22Rv1 (cell line): Measurements from ENCODE around the gene SLC17A5.

Experiments used
- CTCF ChIP-seq: fragments of 450-650 bp; IDR thresholded peaks from 2 replicates; pipeline ENCODE4 v1.5.1; 2017; ENCODE audit warnings: mild to moderate bottlenecking
- ZFX ChIP-seq: fragments of 450-650 bp; IDR thresholded peaks from 2 replicates; pipeline ENCODE4 v1.6.1; 2017; ENCODE audit warnings: antibody characterized with exemption, borderline replicate concordance

DNA sequence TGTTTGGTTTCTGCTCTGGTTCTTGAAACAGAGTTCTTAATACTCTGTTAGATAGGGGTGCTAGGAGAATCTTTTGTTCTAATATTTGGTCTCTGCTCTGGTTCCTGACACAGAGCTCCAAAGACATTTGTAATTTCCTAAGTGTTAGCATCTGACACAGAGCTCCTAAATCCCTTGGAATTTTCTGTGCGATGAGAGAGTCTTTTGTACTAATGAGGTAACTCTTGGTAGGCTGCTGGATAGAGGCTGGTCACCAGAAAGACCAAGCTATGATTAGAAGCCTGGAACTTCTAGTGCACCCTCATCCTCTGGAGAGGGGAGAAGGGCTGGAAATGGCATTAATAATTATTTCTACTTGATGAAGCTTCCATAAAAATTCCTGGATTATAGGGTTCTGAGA is 34.6 kb upstream of the SLC17A5 start:
- TF ChIP-seq CTCF, result no peak
- no peak for TF ChIP-seq ZFX
